T-helper 22 cell (primary cell): Measurements from ENCODE around the gene DOCK2.
"Not testable (repeated sequence)": the region's sequence is repeated elsewhere in the genome, so short reads cannot be mapped to it uniquely, and the experiment has no call there.

ENCODE experiments used
- DNase-seq: peaks from one replicate; pipeline ENCODE4 v3.0.0-alpha.2; 2020; ENCODE audit warnings: low read depth

DOCK2 gene

GRCh38 chr5:169637085-169637548 lies at the start of gene DOCK2:
Gene DOCK2, plus strand, starts transcription at chr5:169637275. Its CDS starts 52 bp downstream, at chr5:169637327.
- peak; percentile 52 for DNase-seq

GRCh38 chr5:169590602-169591001 lies 46.5 kb upstream of the DOCK2 start:
- DNase-seq: no peak

GRCh38 chr5:169591636-169592035 lies 45.4 kb upstream of the DOCK2 start:
- no peak for DNase-seq

- DNase-seq: no peak
Measured at GRCh38 chr5:169592937-169593650, 44.0 kb upstream of the DOCK2 start.

GRCh38 chr5:169595172-169595820 lies 41.8 kb upstream of the DOCK2 start:
- DNase-seq: no peak

- no peak for DNase-seq
Measured at GRCh38 chr5:169599451-169599850, 37.6 kb upstream of the DOCK2 start.

GRCh38 chr5:169602535-169602934 lies 34.5 kb upstream of the DOCK2 start:
- DNase-seq: no peak

- no peak for DNase-seq
Measured at GRCh38 chr5:169606279-169606678, 30.8 kb upstream of the DOCK2 start.

- no peak for DNase-seq
Measured at GRCh38 chr5:169607882-169608281, 29.2 kb upstream of the DOCK2 start.

- DNase-seq: no peak
Measured at GRCh38 chr5:169609716-169610115, 27.4 kb upstream of the DOCK2 start.

- DNase-seq: no peak
Measured at GRCh38 chr5:169610606-169611005, 26.5 kb upstream of the DOCK2 start.

- DNase-seq: no peak
Measured at GRCh38 chr5:169615561-169615960, 21.5 kb upstream of the DOCK2 start.

- not testable (repeated sequence) for DNase-seq
Measured at GRCh38 chr5:169624307-169624706, 12.8 kb upstream of the DOCK2 start.

GRCh38 chr5:169626779-169627178 lies 10.3 kb upstream of the DOCK2 start:
- DNase-seq: no peak

GRCh38 chr5:169627551-169627950 lies 9.5 kb upstream of the DOCK2 start:
- DNase-seq: no peak

- DNase-seq: no peak
Measured at GRCh38 chr5:169628892-169629291, 8.2 kb upstream of the DOCK2 start.

GRCh38 chr5:169629847-169630548 lies 7.1 kb upstream of the DOCK2 start:
- no peak for DNase-seq

- no peak for DNase-seq
Measured at GRCh38 chr5:169631360-169631759, 5.7 kb upstream of the DOCK2 start.

GRCh38 chr5:169632946-169633345 lies 4.1 kb upstream of the DOCK2 start:
- DNase-seq: no peak

- DNase-seq: no peak
Measured at GRCh38 chr5:169634606-169635005, 2.5 kb upstream of the DOCK2 start.

GRCh38 chr5:169635936-169636335 lies 1.1 kb upstream of the DOCK2 start:
- no peak for DNase-seq

- DNase-seq: no peak
Measured at GRCh38 chr5:169636477-169637084, 494 bp upstream of the DOCK2 start.
